Activated CD4-positive, alpha-beta T cell treated with anti-CD3 and anti-CD28 coated beads for 1 hour (primary cell): ENCODE measurements around the gene PDGFA.

Source experiments
- DNase-seq: peaks from one replicate; pipeline ENCODE4 v3.0.0-alpha.2; 2020

Gene PDGFA

DNA sequence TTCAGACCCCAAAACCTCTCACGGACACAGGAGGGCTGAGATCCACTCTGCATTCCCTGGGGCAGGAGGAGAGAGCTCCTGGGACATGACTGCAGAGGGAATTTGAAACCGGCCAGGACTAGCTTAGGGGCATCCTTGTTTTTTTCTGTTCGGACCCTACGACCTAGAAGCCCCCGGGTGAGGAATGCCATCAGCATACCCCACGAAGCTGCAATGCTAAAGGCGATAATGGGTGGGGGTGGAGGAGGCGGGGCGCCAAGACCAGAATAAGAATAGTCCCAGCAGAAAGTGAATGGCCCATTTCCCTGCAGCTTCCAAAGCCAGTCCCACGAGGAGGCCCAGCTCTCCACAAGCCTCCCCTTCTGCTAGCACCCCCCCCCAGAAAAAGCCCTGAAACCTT lies 4.0 kb downstream of the PDGFA start:
- no peak for DNase-seq

DNA sequence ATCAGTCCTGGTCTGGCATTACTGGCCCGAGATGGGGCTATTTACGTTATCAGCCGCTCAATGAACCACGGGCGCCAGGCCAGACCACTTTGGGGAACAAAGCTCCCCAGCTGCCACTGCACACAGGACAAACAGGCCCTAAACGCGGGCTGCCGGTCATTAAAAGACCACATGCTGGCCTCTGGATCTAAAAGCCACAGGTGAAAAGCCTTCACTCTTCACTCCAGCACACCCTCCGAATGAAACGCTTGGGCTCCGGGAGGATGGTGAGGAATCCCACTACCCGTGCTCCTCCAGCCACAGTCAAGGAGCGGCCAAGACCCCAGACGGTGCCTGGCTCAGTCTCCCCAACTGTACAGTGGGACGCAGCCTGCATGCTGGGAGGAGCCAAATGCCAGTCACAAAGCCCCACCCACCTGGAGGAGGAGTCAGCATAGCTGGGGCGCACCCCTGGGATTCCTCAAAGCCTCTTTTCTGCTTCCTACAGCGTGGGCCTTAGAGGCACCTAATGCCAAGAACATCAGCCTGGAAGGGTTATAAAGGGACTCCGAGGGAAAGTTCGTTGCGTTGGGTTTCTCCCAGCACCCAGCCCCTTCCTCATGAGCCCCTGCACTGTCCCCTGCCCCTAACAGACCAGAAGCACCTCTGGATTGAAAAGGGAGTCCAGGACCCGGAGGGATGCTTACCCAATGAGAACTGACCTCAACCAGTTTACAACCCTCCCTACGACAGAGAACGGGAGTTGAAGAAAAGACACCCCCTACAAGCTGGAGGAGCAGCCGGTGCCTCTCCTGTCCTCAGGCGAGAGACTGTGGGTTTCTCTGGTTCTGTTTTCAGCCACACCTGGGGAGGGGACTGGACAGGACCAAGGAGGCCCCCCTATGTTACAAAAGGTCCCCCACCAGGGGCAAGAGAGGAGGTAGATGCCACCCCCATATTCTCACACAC lies 4.7 kb downstream of the PDGFA start:
- no peak for DNase-seq

DNA sequence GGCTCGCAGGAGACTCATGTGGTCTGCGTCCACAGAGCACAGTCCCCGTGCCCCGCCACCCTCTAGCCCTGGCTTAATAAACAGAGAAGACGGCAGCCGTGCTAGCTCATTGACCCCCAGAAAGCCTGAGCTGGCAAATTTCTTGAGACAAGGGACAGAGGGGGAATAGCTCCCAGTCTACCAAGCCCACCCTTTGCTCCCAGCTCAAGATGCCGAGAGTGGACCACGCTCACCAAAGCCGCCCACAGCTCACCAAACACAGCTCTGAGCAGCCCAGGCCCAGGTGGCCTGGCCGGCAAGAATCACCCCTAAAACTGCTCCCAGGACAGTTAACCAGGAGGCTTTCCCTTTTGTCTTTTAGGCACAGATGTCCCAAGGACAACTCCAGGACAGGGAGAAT lies 5.4 kb downstream of the PDGFA start:
- DNase-seq: no peak

DNA sequence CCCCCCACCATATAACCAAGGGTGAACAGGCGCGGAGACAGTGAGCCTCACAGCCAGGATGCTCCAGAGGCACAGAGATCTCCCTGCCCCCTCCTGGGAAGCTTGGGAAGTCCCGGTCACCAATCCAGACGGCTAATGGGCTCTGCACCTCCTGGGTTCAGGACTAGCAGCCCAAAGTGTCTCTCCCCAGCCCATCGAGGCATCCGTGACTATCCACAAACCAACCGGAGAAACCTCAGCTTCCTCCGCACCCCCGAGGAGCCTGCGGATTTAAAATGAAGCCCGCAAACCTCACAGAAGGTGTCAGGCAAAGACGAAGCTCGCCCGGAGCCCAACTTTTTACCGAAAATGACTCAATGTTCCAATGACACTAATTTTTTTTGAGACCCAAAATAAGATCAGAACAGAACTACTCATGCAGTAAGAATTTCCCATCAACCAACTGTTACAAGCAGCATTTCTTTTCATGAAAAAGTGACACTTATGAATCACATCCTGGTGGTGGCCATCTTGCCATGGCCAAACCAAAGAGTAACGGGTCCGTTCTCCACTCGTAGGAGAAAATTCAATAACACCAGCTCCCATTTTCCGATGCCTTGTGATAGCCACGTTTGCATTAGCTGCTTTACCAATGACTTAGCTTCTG lies 6.0 kb downstream of the PDGFA start:
- DNase-seq: no peak

DNA sequence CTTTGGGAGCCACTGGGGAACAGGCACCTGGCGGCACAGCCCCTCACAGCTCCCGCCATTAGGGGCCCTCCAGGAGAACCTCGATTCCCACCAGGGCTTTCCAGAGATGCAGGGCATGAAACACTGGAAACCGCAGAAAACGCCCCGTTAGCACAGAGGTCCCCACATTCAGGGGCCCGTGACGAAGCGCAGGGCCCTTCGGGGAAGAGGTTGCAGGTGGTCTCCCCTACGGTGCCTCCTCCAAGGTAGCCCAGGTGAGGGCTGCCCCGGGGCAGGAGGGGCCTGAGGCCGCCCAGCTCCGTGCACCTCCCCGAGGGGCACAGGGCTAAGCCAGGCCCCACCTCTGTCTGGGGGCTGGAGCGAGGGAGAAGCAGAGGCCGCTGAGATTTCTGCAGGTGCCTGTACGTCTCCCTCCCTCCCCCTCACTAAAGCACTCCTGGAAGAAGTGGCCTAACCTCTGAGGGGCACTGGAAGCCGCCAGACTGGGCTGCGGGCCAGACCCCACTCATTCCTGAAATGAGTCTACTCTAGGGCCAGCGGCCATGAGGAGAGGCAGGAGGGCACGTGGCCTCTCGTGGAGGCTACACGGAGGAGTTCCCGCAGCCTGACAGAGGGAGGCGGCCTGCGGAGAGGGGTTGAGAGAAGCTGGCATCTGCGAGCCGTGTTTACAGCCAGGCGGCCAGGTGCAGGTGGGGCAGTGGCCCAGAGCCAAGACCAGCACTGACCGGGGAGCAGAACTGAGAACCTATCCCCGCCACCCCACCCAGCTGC lies 6.9 kb downstream of the PDGFA start:
- no peak for DNase-seq

DNA sequence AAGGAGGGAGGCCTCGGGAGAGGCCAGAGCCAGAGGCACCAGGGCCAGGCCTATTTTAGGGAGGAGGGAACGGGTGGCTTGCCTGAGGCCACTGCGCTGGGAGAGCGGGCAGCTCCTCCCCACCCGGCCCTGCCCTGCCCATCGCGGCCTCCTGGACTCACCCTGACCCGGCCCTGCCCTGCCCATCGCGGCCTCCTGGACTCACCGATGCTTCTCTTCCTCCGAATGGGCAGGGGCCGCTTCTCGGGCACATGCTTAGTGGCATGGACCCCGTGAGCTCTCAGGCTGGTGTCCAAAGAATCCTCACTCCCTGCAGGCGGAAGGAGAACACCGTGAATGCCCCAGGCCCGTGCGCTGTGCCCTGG lies 7.5 kb downstream of the PDGFA start:
- no peak for DNase-seq

DNA sequence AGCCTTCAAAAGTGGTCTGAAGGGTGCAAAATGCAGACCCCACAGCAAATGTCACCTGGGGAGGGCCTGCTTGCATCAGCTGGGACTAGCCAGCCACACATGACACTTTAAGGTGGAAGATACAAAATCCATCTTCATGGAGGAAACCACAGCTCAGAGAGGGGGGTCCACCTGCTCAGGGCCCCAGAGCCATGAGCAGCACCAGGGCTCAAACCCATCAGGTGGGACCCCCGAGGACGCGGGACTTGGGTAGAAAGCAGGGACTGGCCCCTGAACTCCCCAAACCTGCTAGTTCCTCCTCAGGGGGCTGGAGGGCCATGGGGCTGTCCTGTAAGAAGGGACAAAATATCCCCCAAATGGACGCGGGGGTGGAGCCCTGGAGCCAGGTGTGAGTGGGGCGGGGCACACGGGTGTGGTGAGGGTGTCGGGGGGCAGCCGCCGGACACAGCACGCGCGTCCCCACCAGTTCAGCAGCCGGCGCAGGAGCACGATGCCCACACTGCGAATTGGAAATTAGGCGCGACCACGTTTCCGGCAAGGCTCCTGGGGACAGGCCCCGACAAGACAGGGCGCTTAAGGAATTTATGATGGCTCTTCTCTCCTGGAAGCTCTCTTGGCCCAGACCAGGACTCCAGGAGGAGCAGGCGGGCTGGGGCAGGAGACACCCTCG lies 8.0 kb downstream of the PDGFA start:
- no peak for DNase-seq

DNA sequence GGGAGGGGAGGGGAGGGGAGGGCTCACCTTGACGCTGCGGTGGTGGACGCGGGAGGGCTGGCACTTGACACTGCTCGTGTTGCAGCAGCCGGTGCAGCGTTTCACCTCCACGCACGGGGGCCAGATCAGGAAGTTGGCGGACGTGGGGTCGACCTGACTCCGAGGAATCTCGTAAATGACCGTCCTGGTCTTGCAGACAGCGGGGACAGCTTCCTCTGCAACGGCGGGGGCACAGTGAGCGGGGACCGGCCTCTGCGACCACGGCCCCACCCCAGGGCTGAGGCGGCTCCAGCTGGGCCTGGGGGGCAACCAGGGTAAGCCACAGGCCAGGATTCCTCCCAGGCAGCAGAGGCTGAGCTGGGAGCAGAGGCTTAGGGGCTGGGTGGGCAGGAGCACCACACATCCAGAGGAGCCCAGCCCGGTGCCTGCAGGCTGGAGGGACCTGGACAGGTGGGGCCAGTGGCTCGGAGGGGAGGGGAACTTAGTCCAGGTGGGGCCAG lies 8.8 kb downstream of the PDGFA start:
- no peak for DNase-seq

DNA sequence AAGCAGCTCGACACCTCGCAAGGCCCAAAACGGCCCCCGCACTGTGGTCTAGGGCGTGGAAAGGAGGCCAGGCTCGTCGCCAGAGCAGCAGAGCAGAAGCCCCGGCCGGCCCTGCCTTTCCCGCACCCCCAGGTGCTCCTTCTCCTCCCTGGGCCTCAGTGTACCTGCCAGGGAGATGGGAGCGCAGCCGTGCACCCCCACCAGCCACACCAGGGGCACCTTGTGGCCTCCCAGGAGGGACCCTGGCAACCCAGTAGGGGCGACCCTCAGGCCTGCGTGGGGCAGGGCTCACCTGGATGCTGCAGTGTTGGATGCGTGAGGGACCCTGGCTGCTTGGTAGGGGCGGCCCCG lies 9.5 kb downstream of the PDGFA start:
- no peak for DNase-seq

DNA sequence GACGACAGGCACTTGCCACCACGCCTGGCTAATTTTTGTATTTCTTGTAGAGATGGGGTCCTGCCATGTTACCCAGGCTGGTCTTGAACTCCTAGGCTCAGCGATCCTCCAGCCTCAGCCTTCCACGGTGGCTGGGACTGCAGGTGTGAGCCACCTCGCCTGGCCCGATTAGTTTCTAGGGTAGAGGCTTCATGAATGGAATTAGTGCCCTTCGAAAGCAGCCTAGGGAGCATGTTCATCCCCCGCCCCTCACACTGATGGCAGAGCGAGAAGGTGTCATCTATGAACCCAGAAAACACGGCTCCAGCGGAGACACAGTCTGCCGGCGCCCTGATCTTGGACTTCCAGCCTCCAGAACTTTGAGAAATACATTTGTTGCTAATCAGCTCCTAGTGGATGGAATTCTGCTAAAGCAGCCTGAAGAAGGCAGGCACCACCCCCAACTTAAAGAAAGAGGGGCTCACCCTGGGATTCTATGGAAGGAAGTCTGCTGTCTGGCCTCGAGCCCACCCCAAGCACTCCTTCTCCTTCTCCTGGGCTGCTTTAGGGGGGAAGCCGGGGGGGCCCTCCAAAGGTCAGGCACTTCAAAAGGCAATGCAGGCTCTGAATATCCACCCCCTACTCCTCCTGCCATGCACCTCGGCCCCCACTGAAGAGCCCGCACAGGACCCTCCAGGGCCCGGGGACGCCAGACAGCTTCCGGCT lies 10.1 kb downstream of the PDGFA start:
- DNase-seq: no peak

DNA sequence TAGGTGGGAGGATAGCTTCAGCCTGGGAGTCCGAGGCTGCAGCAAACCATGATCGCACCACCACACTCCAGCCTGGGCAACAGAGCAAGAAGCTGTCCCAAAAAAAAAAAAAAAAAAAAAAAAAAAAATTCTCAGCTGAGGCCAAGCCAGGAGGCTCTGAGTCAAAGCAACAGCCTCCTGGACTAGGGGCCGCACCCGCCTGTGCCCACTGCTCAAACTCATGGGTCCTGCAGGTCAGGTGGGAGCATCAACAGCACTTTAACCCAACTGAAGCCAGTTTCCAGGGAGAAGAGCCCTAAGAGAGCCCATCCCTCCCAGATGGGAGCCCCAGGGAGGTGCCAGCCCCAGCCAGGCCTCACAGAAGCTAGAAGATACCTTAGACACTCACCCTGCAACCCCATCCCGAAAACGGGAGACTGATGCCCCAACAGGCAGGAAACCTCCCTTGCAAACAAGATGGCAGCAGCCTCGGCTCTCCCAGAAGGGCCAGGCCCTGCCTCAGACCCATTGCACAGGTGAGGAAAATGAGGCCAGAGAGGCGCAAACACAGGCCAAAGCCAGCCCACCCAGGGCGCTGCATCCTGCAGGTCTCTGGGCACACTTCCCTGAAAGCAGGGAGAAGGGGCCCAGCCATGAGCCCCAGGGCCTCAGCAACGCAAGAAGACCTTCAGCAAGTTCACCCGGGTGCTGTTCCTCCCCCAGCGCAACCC lies 11.0 kb downstream of the PDGFA start:
- no peak for DNase-seq

DNA sequence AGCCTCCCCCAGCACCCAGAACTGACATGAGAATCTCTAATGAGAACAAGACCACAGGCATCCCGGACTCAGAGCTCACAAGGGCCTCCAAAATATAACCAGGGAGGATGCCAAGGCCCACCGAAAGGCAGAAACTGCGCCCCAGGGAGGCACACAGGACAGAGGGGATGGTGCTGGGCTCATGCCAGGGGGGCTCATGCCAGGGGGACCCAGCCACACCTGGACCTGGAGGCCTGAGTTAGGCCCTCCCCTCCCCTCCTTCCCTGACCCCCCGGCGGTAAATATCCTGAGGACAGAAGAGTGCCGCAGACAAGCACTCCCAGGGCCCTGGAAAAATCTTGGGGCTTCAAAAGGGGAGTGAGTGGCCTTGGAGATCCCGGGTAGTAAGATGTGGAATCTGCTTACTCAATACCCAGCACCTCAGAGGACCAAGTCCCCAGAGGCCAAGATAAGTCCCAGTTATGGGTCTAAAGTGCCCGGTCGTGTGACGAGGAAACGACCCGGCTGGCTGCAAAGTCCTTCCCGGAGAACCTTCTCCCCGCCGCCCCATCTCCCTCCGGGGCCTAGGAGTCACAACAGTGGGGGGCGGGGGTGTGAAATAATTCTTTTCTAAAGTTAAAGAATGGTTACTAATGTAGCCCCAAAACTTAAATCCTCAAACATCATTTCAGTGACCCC lies 11.9 kb downstream of the PDGFA start:
- no peak for DNase-seq

DNA sequence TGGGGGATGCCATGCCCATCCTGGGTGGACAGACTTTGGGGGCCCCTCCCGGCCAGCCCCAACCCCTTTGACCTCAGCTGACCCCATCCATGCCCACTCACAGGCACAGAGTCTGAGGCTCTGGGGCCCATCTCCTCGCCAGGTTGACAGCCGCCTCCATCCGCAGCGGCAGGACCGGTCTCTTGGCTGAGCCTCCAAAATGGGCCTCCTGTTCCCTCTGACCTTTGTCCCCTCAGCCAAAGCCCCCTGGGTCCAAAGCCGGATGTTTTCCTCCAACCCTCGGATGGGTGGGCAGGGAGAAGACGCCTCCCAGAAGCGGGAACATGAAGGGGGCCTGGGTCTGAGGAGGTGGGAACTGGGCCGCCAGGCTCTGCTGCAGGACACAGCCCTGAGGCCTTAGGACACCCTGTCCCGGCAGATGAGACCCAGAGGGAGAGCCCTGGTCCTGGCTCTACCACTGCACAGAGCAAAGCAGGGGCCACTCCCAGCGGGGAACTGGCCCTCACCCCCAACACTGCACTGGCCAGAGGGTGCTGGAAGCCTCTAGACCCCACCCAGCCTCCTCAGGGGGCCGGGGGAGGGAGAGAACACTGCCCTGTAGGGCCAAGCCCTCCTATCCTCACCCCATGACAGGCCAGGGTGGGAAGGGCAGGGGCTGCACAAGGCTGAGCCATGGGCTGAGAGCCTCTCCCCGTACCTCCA lies 12.6 kb downstream of the PDGFA start:
- DNase-seq: no peak

DNA sequence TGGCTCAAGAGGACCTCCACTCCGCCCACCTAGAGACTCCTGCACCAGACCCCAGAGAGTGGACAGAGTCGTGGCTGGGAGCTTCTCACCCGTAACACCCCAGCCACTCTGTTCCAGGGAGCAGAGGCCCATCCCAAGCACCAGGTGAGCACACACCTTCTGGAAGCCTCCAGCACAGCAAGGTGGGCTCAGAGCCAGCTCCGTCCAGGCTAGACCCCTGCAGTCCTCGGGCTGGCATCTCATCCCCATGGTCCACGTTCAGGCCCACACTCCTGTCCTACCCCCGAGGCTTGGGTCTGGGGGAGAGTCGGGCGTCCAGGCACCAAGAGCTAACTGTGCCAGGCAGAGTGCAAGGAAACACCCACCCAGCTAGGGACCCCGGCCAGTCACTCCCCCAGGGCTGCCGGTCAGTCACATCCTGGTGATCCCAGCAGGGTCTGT lies 13.2 kb downstream of the PDGFA start:
- no peak for DNase-seq

DNA sequence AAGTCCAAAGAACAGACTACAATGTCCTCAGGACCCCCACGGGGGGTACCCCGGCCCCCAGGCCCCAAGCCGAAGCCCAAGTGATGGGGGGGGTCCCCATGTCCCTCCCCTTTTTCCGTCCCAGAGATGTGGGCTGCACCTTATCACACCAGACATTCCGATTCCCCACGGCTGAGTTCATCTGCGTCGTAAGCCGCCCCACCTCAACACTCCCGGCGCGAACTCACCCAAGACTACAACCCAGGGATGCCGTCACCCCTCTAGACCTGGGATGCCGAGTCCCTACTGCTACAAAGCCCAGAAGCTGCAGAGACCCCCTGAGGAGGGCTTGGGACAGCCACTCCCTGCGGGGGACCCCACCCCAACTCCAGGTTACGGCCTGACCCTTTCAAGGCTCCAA lies 14.5 kb downstream of the PDGFA start:
- no peak for DNase-seq

DNA sequence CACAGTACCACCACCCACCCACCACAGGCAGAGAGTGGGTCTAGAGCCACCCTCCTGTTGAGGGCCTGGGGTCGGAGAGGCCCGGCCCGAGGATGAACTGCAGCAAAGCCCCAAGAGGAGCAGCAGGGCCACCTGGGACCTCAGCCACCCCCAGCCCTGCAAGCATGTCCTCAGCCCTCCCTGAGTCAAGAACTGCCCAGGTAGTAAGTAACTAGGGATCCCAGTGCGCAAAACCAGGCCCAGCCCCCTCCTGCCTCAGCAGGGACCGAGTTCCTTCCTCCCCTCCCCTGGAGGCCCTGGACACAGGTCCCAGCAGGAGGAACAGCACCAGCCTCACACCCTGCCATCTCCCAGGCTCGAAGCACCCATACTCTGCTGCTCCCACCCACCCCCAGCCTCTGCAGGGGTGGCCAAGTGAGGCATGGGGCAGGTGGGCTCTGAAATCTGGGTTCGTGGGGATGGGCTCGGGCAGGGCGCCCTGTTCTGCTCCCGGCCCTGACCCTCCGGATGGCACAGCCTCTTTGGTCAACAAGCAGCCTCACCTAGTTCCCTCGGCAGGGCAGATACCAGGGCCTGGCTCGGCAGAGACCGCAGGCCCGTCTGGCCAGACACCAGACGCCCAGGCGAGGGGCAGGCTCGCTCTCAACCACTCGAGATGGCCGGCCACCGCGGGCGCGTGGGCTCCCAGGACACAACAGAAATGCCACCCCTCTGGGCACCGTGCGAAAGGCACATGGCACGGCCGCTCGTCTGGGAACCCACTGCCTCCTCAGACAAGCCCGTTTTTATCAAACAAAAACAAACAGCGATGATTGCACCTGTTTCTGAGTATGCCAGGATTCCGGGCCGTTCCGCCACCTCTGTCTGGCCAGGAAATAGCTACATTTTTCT lies 15.2 kb downstream of the PDGFA start:
- DNase-seq: no peak

DNA sequence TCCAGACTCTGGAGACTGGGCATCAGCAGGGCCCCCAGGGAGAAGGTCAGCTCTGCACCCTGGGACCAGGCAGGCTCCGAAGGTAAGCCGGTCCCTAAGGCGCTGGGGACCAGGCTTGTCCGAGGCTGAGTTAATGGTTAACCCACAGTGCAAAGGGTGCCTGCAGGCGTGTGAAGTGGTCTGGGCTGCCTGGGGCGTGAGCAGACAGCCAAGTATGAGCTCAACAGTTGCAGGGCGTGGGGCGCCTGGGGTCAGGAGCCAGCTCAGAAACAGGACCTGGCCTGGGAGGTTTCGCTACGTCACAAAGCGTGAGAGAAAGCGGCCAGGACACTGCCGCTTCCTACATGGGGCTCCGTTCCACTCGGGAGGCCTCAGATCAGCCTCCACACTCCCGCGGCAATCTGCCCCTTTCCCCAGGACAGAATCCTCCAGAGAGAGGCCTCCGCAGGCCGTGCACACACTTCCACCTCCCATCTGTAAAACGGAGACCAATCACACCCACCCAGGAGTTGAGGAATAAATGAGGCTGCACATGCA lies 16.0 kb downstream of the PDGFA start:
- no peak for DNase-seq

DNA sequence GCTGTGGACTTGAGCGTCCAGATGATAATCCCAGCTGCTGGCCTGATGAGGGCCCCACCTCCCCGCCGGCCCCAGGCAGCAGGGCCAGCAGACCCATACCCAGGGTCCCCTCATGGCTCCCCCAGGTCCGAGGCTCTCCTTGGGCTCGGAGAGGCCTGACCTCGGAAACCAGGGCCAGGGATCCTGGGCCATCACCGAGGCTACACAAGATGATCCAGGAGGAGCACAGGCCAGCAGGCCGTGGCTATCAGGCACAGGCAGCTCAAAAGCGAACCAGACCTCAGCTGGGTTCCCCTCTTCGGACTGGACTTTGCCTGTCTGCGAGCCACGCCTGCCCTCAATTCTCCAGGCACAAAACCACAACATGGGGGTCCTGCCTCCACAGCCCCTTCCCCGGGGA lies 17.4 kb downstream of the PDGFA start:
- DNase-seq: no peak

DNA sequence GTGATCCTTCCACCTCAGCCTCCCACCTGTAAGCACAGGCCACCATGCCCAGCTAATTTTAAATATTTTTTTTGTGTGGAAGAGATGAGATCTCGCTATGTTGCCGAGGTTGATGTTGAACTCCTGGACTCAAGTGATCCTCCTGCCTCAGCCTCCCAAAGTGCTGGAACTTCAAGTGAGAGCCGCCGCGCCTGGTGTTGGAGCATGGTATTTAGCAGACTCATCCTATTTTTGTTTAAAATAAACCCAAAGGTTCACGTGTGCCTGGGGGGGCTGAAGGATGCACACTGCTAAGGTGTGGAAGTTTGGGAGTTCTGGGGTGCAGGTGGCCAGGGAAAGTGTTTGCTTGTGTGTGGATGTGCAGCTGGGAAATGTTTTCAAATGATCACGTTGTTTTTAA lies 18.1 kb downstream of the PDGFA start:
- no peak for DNase-seq
